Head of caudate nucleus (tissue), 42 donors: Measurements from ENCODE around the gene DQX1.

Experiments
- DNase-seq, 42 donors: peaks; one replicate each; pipeline versions ENCODE4 v3.0.0 to v3.0.0-alpha.2; 2020 to 2021; ENCODE audit warnings: mixed read lengths in 7 of 42
- intact Hi-C: fragments of 100-400 bp; cut with DNase I; formaldehyde crosslinking; loops from one replicate; pipeline ENCODE4 v1.15.0; 2022

The DQX1 gene

GRCh38 chr2:74515271-74515980 is 10.6 kb downstream of the DQX1 start:
- intact Hi-C loops, result no loop called here
- DNase-seq, result no peak

- DNase-seq, result no peak
- intact Hi-C loops, result no loop called here
Observed at GRCh38 chr2:74514368-74515270, 11.4 kb downstream of the DQX1 start, which contains the start of gene TLX2. Gene TLX2 (plus strand): TSS chr2:74514450. CDS start chr2:74514807, 357 bp downstream.

DNA sequence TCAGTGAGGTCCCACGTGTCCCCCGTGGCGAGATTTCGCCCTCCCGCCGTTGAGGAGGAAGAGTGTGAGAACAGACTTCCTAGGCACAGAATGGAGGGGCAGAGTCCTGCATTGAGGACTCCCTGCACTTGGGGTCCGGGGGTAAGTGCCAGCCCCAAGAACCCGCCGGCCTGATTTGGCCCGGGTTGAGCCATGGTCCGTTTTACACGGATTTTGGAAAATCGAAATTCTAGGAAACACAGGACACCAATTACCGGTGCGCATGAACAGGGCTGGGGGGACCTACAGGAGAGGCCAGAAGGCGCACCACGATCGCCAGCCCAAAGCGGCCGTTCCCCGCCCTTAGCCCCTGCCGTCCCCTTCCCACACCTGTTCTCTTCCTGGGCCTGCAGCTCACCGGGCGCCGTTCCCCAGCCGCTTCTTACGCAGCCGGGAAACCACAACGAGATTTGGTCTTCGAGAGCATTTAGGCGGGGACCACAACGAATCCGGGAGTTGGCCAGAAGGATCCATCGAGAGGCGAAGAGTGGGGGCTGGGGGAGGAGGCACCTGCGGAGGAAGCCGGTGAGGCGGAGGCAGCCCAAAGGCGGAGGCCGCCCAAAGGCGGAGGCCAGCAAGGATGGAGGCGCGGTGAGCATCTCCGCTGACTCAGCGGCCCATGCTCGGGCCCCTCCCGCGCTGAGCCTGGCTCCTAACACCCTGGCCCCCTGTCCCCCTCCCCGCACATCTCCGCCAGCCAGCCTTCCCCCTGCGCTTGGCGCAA is 12.2 kb downstream of the DQX1 start:
- no peak for DNase-seq
- intact Hi-C loops, result no loop called here

DNA sequence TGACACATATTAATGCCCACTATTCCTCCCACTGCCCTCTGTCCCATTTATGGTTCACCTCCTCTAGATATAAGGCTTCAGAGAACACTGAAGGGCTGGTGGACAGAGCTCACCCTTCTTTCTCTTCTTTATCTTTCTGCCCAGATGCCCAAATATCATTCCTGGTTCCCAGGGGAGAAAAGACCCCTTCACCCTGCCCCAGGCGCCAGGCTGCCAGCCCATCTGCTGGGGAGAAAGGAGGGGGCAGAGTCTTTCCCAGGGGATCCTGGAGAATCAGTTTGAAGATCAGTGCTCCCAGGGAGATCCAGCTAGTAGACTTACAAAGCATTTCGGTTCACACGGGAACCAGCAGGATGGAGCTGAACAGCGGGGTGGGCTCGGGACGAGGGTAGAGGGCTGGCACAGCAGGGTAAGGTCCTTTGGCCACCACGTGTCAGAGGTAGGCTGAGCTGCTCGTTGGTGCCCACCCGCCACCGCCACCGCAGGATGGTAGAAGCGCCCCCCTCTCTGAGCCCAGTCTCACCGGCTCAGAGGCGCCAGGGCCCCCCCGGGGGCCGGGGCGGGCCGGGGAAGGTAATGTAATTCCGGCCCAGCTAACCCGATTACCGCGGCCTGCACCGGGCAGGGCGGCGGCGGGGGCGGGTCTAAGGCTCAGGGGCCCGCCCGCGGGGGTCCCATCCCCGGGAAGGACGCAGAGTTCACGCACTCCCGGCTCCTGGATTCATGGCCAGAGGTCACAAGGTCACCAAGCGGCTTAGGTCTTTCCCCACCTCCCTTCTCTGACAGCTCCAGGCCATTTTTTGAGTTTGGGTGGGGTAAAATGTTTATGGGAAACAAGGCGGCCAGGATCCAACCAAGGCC is 13.1 kb downstream of the DQX1 start:
- intact Hi-C loops, result no loop called here
- DNase-seq, result no peak

GRCh38 chr2:74511104-74511989 is 14.7 kb downstream of the DQX1 start:
- no peak for DNase-seq
- intact Hi-C loops, result no loop called here

DNA sequence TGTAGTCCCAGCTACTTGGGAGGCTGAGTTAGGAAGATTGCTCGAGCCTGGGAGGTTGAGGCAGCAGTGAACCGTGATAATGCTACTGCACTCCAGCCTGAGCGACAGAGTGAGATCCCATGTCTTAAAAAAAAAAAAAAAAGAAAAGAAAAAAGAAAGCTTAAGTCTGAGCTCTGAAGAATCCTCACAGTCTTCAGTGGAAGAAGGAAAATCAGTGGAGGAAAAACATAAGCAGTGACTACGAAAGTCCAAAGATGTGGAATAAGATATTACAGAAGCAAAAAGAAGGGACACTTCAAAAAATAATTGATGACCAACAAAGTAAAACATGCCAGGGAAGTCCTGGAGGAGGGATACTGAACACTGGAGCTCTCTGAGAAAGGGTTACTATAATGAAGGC is 15.8 kb downstream of the DQX1 start:
- no peak for DNase-seq
- intact Hi-C loops, result no loop called here

- intact Hi-C loops, result loop anchor here (2.0 kb wide), 1 partner anchor 21 kb away; the partner anchor contains the start of genes AUP1 and HTRA2
Observed at GRCh38 chr2:74507926-74508520, 18.0 kb downstream of the DQX1 start.

DNA sequence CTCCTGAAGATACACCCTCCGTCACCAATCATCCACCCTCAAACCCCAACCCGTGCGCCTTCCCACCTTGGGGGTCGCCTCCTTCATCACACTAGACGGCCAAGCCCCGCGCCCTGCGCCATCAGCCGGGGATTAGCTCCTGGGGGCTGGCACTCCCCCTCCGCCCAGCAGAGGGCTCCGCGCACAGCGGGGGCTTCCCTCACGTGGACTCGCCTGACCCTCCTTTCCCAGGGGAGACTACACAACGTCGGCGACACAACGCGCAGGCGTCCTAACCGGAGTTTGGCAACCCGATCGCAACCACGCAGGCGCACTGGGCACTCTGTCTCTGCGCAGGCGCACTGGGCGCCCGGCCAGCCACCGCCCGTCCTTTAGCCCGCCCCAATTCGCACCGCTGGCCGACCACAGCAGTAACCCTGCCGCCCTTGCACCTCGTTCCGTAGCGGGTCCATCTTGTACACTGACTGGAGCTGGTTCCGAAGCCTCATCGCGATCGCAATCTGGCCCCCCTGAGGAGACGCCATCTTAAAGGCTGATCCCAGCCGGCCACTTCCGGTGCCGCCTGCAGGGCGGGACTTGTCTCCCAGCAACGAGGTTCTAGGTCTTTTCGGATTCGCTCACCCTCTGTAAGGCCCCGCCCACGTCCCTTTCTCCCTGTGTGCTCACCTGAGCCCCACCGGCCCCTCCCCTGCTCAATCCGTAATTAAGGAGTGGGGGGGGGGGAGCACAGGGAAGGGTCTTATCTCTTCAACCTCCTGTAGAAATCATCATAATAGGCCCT is 18.7 kb downstream of the DQX1 start, which contains the start of gene PCGF1:
PCGF1 (minus strand) TSS at position 551 of the 781 bp plus-strand sequence; CDS start at position 524, 27 bp downstream.
- intact Hi-C loops, result loop anchor here (2.0 kb wide), 1 partner anchor 21 kb away; the partner anchor contains the start of genes AUP1 and HTRA2
- DNase-seq, result peak; percentile 93 to 99 (median 98)

More at GRCh38 chr2:74507926-74508520, 18.0 kb downstream of the DQX1 start:
- DNase-seq, result peak in 36 of 42 donors; percentile 15 to 76 (median 48)

GRCh38 chr2:74505448-74506246 is 20.4 kb downstream of the DQX1 start:
- intact Hi-C loops, result loop anchor here (2.0 kb wide), 1 partner anchor 23 kb away; the partner anchor contains the start of genes AUP1 and HTRA2
- DNase-seq, result no peak

- no peak for DNase-seq
- intact Hi-C loops, result no loop called here
Observed at GRCh38 chr2:74504591-74504990, 21.4 kb downstream of the DQX1 start.

DNA sequence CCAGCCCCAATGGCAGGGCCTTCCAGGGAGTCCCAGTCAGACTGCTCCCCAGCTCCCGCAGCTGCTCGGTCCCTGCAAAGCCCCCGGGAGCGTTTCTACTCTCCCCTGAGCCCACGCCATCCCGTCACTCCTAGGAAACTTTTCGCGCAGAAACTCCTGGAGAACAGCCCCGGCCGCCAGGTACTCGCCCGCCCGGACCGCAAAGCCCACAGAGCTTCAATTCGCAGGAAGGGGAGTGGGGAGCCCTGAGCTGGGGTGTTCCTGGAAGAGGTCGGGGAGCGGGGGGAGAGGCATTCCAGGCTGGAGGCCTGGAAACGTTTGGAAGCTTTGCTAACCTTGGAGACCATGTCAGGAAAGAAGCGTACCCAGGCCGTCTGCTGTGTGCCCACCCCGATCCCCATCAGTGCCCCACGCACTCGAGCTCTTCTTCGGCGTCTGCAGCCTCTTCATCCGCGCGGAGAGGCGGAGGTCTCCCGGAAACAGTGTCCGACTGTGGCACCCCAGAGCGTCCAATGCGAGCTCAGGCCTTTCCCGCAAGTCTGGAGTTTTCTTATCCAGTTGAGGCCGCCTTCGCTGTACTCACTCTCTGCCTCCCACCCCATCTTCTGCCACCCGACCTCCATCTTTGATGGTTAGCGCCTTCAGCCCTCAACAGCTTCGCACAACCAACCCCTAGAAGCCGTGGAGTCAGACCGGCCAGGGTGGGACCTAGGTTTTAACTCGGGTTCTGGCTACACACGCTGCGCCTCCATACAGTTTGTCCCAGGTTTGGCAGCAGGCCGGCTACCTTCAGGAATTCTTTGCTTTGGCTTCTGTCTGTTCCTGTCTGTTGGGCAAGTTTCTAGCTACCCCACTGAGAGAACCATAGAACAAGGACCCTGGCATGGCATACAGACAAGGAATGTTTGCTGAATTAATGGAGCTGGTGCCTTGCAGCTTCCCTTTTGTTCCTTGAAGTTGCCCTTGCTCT is 22.2 kb downstream of the DQX1 start:
- no peak for DNase-seq
- intact Hi-C loops, result no loop called here

DNA sequence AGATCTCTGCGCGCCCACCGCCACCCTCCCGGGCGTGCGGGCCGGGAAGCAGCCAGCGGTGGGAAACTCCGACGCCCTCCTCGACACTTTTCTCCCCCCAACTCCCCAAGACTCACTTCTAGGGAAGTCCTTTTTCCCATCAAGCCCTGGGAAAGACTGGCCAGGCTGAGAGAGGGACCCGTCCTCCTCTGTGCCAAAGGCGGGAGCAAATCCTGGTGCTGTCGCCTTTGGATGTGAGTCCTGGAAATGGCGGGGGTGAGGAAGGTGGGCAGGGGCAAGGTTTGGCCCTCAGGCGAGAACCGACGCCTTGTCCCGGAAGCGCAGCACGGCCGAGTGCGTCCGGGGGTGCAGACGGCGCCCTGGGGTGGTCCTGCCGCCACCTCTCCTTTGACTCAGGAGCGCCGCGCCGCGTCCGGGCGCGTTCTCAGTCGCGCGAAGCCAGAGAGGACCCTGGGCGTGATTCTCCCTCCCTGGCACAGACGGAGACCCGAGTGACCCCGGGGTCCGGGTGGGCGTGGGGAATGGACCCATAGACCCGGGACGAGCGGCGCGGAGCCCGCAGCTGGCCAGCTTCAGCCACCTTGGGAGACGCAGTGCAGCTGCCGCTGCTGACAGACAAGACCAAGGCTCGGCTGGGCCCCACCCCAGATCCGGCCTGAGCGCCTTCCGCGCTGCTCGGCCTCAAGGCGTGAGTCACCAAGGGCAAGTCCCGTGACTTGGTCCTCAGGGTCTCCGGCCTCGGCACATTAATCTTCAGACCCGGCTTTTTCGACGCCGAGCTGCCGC is 23.1 kb downstream of the DQX1 start:
- intact Hi-C loops, result no loop called here
- peak in 4 of 42 donors; percentile 14 to 53 (median 36) for DNase-seq

GRCh38 chr2:74502147-74502719 is 23.8 kb downstream of the DQX1 start:
- DNase-seq, result no peak
- intact Hi-C loops, result no loop called here
